Measurements from ENCODE around the gene CADM2.
"Not testable (repeated sequence)": the region's sequence is repeated elsewhere in the genome, so short reads cannot be mapped to it uniquely, and the experiment has no call there.

CADM2 gene

DNA sequence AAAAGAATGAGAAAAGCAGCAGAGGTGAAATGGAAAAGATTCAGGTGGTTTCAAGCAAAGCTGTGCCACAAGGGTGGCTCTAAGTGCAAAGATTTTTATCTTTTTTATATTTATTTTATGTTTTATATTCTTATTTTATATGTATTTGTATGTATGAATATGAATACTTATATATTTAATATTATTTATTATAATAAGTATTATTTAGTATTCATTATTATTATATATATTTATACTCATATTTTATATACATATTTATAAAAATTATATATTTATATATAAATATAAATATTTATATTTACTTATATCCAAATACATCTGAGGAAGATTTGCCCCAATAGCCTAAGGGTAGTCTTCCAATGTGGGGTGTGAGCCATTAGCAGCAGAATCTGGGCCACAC, 1002.0 kb downstream of the CADM2 start:
- no peak for DNase-seq (ENCODE audit: low spot score)

- no peak for DNase-seq (ENCODE audit: low spot score)
Measured at GRCh38 chr3:85977615-85978338, 1019.0 kb downstream of the CADM2 start.

GRCh38 chr3:85979034-85979433, 1020.2 kb downstream of the CADM2 start:
- DNase-seq (ENCODE audit: low spot score): no peak

GRCh38 chr3:85989581-85989980, 1030.8 kb downstream of the CADM2 start:
- DNase-seq (ENCODE audit: low spot score): not testable (repeated sequence)

GRCh38 chr3:86029590-86029989, 1070.8 kb downstream of the CADM2 start:
- DNase-seq (ENCODE audit: low spot score): no peak

DNA sequence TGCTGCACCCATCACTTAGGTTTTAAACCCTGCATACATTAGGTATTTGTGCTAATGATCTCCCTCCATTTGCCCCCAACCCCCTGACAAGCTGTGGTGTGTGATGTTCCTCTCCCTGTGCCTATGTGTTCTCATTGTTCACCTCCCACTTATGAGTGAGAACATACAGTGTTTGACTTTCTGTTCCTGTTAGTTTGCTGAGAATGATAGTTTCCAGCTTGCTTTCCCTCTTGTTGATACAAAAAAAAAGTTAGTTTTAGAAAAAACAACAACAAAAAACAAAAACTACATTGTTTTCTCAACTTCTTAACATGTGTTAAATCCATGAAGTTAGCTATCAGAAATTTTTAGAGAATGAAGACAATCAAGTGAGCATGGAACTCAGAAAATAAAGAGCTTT, 1079.1 kb downstream of the CADM2 start:
- DNase-seq (ENCODE audit: low spot score): no peak

- no peak for DNase-seq (ENCODE audit: low spot score)
Measured at GRCh38 chr3:86046436-86047136, 1087.8 kb downstream of the CADM2 start.

- DNase-seq (ENCODE audit: low spot score): no peak
Measured at GRCh38 chr3:86047161-86047560, 1088.4 kb downstream of the CADM2 start.

- no peak for DNase-seq (ENCODE audit: low spot score)
Measured at GRCh38 chr3:86051058-86051457, 1092.3 kb downstream of the CADM2 start.

- no peak for DNase-seq (ENCODE audit: low spot score)
Measured at GRCh38 chr3:86056032-86056431, 1097.2 kb downstream of the CADM2 start.

DNA sequence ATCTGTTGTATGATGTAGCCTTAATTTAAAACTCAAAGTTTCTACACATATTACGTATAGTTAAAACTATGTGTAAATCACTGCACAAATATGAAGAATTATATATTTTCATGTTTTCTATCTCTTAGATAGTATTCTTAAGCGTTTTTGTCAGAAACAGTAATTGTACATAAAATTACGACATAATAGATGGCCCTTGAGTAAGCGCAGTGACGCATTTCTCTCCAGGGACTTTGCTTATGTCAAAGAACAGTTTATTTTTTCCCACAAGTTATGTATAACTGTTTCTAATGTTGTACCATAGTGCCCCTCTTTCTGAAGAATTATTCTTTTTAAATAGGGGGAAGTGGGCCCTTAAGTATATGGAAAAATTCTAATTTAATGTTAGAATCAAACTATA, 1098.2 kb downstream of the CADM2 start:
- DNase-seq (ENCODE audit: low spot score): no peak

- no peak for DNase-seq (ENCODE audit: low spot score)
Measured at GRCh38 chr3:86073799-86074198, 1115.0 kb downstream of the CADM2 start.

DNA sequence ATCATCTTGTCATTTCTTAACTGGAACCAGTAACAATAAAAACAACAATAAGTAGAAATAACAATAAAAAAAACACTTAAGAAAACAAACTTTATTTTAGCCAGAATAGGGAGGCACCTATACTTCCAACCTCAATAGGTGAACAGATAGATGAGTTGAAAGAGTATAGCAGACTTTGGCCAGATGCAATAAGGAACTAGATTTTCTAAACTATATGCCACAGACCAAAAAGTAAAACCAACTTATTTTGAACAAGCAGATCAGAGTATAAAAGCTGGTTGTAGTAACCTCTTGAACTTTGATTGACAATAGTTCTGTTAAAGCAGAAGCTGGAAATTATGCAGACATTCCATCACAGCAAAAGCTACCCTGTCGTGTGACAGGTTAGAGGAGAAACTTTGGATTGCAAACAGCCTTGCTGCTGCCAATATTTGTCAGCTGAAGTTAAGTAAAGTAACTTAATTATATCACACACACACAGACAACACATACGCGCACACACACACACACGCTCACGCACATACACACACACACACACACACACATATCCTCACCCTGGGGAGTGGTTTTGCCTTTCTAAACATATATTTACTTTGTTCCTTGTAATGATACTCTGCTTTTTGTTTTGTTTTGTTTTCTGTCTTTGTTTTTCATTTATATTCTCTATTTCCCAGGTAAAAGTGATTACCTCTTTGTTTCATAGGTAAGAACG, 1128.5 kb downstream of the CADM2 start:
- DNase-seq (ENCODE audit: low spot score): no peak

- DNase-seq (ENCODE audit: low spot score): no peak
Measured at GRCh38 chr3:86104154-86104553, 1145.4 kb downstream of the CADM2 start.

GRCh38 chr3:86109434-86109833, 1150.6 kb downstream of the CADM2 start:
- peak; percentile 11 for DNase-seq (ENCODE audit: low spot score)

Data from HuH-7 (cell line).